Measurements from ENCODE around the gene ACAA1. TPM values are rescaled to one million over a fixed set of nuclear protein-coding genes. Genes with fewer than 3 reads are reported as not detected.
A peak's percentile ranks its signal among the peaks of the same experiment; 100 is the strongest.
"Not testable (repeated sequence)": the region's sequence is repeated elsewhere in the genome, so short reads cannot be mapped to it uniquely, and the experiment has no call there.

Gene ACAA1
- total and polyA plus RNA-seq, 4 donors: 220 to 410 (median 340) TPM

DNA sequence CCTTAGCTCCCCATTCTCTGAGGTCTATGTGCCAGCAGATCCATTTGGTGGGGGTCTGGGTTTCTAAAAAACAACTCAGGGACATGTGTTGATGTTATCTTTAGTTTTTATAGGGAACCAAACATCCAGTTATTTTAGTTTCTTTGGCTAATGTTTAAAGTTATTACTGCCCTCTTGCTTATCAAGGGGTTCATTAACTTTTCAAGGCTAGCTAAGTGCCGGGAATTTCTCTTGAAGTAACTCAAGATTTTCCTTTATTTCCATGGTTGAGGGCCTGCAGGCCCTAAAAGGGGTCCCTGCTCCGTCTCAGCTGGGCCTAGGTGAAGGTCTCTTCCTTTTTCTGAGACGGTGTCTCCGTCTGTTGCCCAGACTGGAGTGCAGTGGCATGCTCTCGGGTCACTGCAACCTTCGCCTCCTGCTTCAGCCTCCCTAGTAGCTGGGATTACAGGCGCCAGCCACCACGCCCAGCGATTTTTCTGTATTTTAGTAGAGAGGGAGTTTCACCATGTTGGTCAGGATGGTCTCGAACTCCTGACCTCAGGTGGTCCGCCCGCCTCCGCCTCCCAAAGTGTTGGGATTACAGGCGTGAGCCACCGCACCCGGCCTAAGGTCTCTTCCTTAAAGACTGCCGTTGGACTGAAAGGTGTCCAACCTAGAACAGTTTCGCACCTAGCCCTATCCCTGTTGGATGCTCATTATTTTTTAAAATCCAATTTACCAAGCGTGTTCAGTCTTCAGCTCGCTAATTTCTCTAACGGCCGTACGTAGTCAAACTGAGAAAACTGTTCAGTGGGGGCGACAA, 27.1 kb upstream of the ACAA1 start:
- Histone ChIP-seq H3K9ac (ENCODE audit: low read depth in 1 of 2, low read length in 2 of 2) (peak overlapping the region; percentile 45 to 82), H3K36me3 (ENCODE audit: control insufficient read depth in 4 of 4, insufficient read depth in 3 of 4, low read depth in 1 of 4, low read length in 3 of 4) (no peaks in the 10 kb centered on the region), H3K4me3 (ENCODE audit: low read depth in 1 of 3, low read length in 3 of 3) (peak overlapping the region; percentile 16 to 64 (median 41)), H3K9me3 (ENCODE audit: control insufficient read depth in 4 of 4, low read length in 3 of 4) (no peaks in the 10 kb centered on the region), H3K4me1 (ENCODE audit: control insufficient read depth in 4 of 4, insufficient read depth in 4 of 4, low read length in 3 of 4) (peaks cover 2 to 11% (median 9%) of the 10 kb centered on the region in 4 donors), H3K27me3 (ENCODE audit: control insufficient read depth in 4 of 4, insufficient read depth in 4 of 4, low read length in 3 of 4) (no peaks in the 10 kb centered on the region), H3K27ac (ENCODE audit: low read depth in 1 of 2, low read length in 2 of 2) (peak overlapping the region; percentile 94 to 97)
- WGBS: 69% methylated on average over 24 of the region's 24 CpGs
- no peak for DNase-seq (ENCODE audit: low spot score)
- no peak for TF ChIP-seq FOXA2 (IDR thresholded peaks at IDR 0.05)
- no peak for TF ChIP-seq JUND (IDR thresholded peaks at IDR 0.05)
- TF ChIP-seq FOXA1 (IDR thresholded peaks at IDR 0.05): no peak
- no peak for TF ChIP-seq NR2F2 (IDR thresholded peaks at IDR 0.05)
- TF ChIP-seq EGR1 (IDR thresholded peaks at IDR 0.05; ENCODE audit: low read depth in 2 of 2): no peak
- no peak for TF ChIP-seq SP1 (IDR thresholded peaks at IDR 0.05)
- TF ChIP-seq, protein P1, sequence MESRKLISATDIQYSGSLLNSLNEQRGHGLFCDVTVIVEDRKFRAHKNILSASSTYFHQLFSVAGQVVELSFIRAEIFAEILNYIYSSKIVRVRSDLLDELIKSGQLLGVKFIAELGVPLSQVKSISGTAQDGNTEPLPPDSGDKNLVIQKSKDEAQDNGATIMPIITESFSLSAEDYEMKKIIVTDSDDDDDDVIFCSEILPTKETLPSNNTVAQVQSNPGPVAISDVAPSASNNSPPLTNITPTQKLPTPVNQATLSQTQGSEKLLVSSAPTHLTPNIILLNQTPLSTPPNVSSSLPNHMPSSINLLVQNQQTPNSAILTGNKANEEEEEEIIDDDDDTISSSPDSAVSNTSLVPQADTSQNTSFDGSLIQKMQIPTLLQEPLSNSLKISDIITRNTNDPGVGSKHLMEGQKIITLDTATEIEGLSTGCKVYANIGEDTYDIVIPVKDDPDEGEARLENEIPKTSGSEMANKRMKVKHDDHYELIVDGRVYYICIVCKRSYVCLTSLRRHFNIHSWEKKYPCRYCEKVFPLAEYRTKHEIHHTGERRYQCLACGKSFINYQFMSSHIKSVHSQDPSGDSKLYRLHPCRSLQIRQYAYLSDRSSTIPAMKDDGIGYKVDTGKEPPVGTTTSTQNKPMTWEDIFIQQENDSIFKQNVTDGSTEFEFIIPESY (IDR thresholded peaks at IDR 0.05): no peak
- TF ChIP-seq, protein P2, sequence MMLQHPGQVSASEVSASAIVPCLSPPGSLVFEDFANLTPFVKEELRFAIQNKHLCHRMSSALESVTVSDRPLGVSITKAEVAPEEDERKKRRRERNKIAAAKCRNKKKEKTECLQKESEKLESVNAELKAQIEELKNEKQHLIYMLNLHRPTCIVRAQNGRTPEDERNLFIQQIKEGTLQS (IDR thresholded peaks at IDR 0.05): no peak
- TF ChIP-seq YY1 (IDR thresholded peaks at IDR 0.05): no peak
- no peak for TF ChIP-seq RXRA (IDR thresholded peaks at IDR 0.05)
- TF ChIP-seq CTCF (IDR thresholded peaks at IDR 0.05; ENCODE audit: low read depth, low read length, missing input control): no peak
- no peak for TF ChIP-seq HNF4G (IDR thresholded peaks at IDR 0.05)

DNA sequence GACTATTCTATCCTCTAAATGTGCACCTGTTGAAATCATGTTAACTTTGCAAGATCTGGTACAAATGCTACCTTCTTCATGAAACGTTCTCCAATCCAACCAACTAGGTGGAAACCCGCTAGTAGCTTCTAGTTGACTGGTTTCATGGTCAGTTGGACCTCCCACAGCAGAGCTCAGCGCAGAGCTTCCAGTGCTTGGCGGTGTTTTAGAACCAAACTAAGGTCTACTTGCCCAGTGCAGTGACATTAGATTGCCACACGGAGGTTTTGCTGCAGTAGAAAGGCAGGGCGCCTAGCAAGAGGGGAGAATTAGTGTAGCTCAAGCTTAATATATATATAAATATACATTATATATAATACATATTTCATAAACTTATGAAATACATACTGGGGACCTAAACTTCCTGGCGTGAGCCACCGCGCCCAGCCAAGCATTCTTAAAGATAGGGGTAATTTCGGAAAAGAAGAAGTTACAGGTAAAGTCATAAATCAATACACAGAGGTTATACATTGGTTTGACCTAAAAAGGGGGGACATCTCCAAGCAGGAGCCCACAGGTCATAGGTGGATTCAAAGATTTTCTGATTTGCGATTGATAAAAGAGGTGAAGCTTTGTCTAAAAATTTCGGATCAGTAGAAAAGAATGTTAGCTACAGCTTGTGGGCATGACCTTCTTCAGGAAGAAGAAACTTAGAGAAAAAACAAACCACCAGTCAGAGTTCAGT, 26.4 kb upstream of the ACAA1 start:
- H3K36me3 ChIP-seq (ENCODE audit: control insufficient read depth in 4 of 4, insufficient read depth in 3 of 4, low read depth in 1 of 4, low read length in 3 of 4): no peaks in the 10 kb centered on the region
- H3K4me3 ChIP-seq (ENCODE audit: low read depth in 1 of 3, low read length in 3 of 3): no peak overlapping the region
- no peak for DNase-seq (ENCODE audit: low spot score)
- H3K27ac ChIP-seq (ENCODE audit: low read depth in 1 of 2, low read length in 2 of 2): peak overlapping the region in 1 of 2 donors; percentile 94
- peaks cover 2 to 11% (median 9%) of the 10 kb centered on the region in 4 donors for H3K4me1 ChIP-seq (ENCODE audit: control insufficient read depth in 4 of 4, insufficient read depth in 4 of 4, low read length in 3 of 4)
- no peaks in the 10 kb centered on the region for H3K27me3 ChIP-seq (ENCODE audit: control insufficient read depth in 4 of 4, insufficient read depth in 4 of 4, low read length in 3 of 4)
- no peak for TF ChIP-seq RXRA (IDR thresholded peaks at IDR 0.05)
- TF ChIP-seq, protein P2 (IDR thresholded peaks at IDR 0.05): no peak
- no peak for TF ChIP-seq EGR1 (IDR thresholded peaks at IDR 0.05; ENCODE audit: low read depth in 2 of 2)
- no peak for TF ChIP-seq FOXA1 (IDR thresholded peaks at IDR 0.05)
- no peak for TF ChIP-seq JUND (IDR thresholded peaks at IDR 0.05)
- TF ChIP-seq TAF1 (conservative IDR thresholded peaks at IDR 0.05): no peak
- no peak overlapping the region for H3K9ac ChIP-seq (ENCODE audit: low read depth in 1 of 2, low read length in 2 of 2)
- no peaks in the 10 kb centered on the region for H3K9me3 ChIP-seq (ENCODE audit: control insufficient read depth in 4 of 4, low read length in 3 of 4)
- WGBS: 92% methylated on average over 12 of the region's 12 CpGs

- not testable (repeated sequence) for H3K9me3 ChIP-seq (ENCODE audit: control insufficient read depth in 4 of 4, low read length in 3 of 4); H3K36me3 ChIP-seq (ENCODE audit: control insufficient read depth in 4 of 4, insufficient read depth in 3 of 4, low read depth in 1 of 4, low read length in 3 of 4); H3K4me1 ChIP-seq (ENCODE audit: control insufficient read depth in 4 of 4, insufficient read depth in 4 of 4, low read length in 3 of 4); H3K4me3 ChIP-seq (ENCODE audit: low read depth in 1 of 3, low read length in 3 of 3); DNase-seq (ENCODE audit: low spot score); H3K27me3 ChIP-seq (ENCODE audit: control insufficient read depth in 4 of 4, insufficient read depth in 4 of 4, low read length in 3 of 4); H3K9ac ChIP-seq (ENCODE audit: low read depth in 1 of 2, low read length in 2 of 2); H3K27ac ChIP-seq (ENCODE audit: low read depth in 1 of 2, low read length in 2 of 2)
- 95% methylated on average over 11 of the region's 11 CpGs for WGBS
Measured at GRCh38 chr3:38160704-38161103, 23.8 kb upstream of the ACAA1 start.

All from liver (tissue), 9 donors.